Tibial nerve (tissue), 4 donors: ENCODE data around the gene COL25A1. TPM values are rescaled to one million over a fixed set of nuclear protein-coding genes. Genes with fewer than 3 reads are reported as not detected.

Source experiments
- DNase-seq, 2 donors: peaks; one replicate each; pipeline ENCODE4 v3.0.0-alpha.2; 2019; ENCODE audit warnings: low spot score in 2 of 2
- H3K27ac ChIP-seq, 4 donors: fragments of 200-600 bp; sonication (generic) in 3 of 4; one replicate each; pipeline ENCODE4 v1.5.1; 2017 to 2019; ENCODE audit warnings: mild to moderate bottlenecking in 1 of 4
- H3K27me3 ChIP-seq, 2 donors: fragments of 200-600 bp; sonication (generic) in 1 of 2; one replicate each; pipeline versions ENCODE4 v1.5.1 to v1.6.0; 2017 to 2019
- H3K36me3 ChIP-seq, 3 donors: fragments of 200-600 bp; sonication (generic); one replicate each; pipeline ENCODE4 v1.5.1; 2018 to 2019
- H3K4me1 ChIP-seq, 4 donors: fragments of 200-600 bp; sonication (generic) in 3 of 4; one replicate each; pipeline ENCODE4 v1.5.1; 2017 to 2019
- H3K4me3 ChIP-seq, 4 donors: fragments of 200-600 bp; sonication (generic) in 3 of 4; one replicate each; pipeline ENCODE4 v1.5.1; 2017 to 2019; ENCODE audit warnings: mild to moderate bottlenecking in 1 of 4, moderate library complexity in 1 of 4
- H3K9me3 ChIP-seq, 4 donors: fragments of 200-600 bp; sonication (generic) in 3 of 4; one replicate each; pipeline ENCODE4 v1.5.1; 2017 to 2019
- CTCF ChIP-seq, 5 experiments: fragments of 200-600 bp in 3 of 5; fragments of 450-650 bp in 2 of 5; sonication (generic) in 3 of 5; IDR thresholded peaks; one replicate each; pipeline ENCODE4 v1.5.1; 2016 to 2019; ENCODE audit warnings: antibody characterized with exemption in 5 of 5, mild to moderate bottlenecking in 3 of 5, moderate library complexity in 2 of 5
- EP300 ChIP-seq, 2 donors: sonication (generic); formaldehyde crosslinking; IDR thresholded peaks; one replicate each; pipeline ENCODE4 v1.6.1; 2017; ENCODE audit warnings: antibody characterized with exemption in 2 of 2, mild to moderate bottlenecking in 1 of 2
- POLR2A ChIP-seq, 2 donors: fragments of 450-650 bp; IDR thresholded peaks; one replicate each; pipeline ENCODE4 v1.6.1; 2017; ENCODE audit warnings: antibody characterized with exemption in 2 of 2, mild to moderate bottlenecking in 2 of 2, moderate library complexity in 2 of 2
- WGBS, 2 donors: methylation state at CpG; one replicate each; pipeline ENCODE4 v1.1.5; 2018; 5-methylcytosine and 5-hydroxymethylcytosine counted together
- total RNA-seq, 4 donors: library from RNA; depleted of rRNA; stranded (reverse); fragments of >200 nt; gene quantifications; one replicate each; pipeline ENCODE4 v1.1.0, GENCODE V29; 2016

Gene COL25A1
- total RNA-seq, 4 donors from 2014 or later = 1.5 to 4.1 (median 2.3) TPM

- Histone ChIP-seq H3K27ac (no peak overlapping the region), H3K4me1 (no peaks in the 10 kb centered on the region), H3K27me3 (no peaks in the 10 kb centered on the region), H3K36me3 (no peaks in the 10 kb centered on the region), H3K9me3 (no peaks in the 10 kb centered on the region), H3K4me3 (no peak overlapping the region)
- DNase-seq = no peak
- 87 to 90% methylated on average over 3 of the region's 3 CpGs for WGBS, 2 donors
- TF ChIP-seq POLR2A (IDR thresholded peaks at IDR 0.05) = no peak
- no peak for TF ChIP-seq CTCF (IDR thresholded peaks at IDR 0.05)
- TF ChIP-seq EP300 (IDR thresholded peaks at IDR 0.05) = no peak
Observed at GRCh38 chr4:109041463-109042360, 260.7 kb downstream of the COL25A1 start.

- H3K27ac ChIP-seq = no peak overlapping the region
- no peaks in the 10 kb centered on the region for H3K36me3 ChIP-seq
- no peak for DNase-seq
- no peaks in the 10 kb centered on the region for H3K4me1 ChIP-seq
- H3K27me3 ChIP-seq = no peaks in the 10 kb centered on the region
- TF ChIP-seq EP300 (IDR thresholded peaks at IDR 0.05) = no peak
- no peak for TF ChIP-seq CTCF (IDR thresholded peaks at IDR 0.05)
- no peak for TF ChIP-seq POLR2A (IDR thresholded peaks at IDR 0.05)
- H3K9me3 ChIP-seq = no peaks in the 10 kb centered on the region
- WGBS, 2 donors = 54 to 59% methylated on average over 5 of the region's 5 CpGs
- H3K4me3 ChIP-seq = no peak overlapping the region
Observed at GRCh38 chr4:109040441-109040840, 262.0 kb downstream of the COL25A1 start.

- H3K27ac ChIP-seq = no peak overlapping the region
- H3K36me3 ChIP-seq = no peaks in the 10 kb centered on the region
- 52 to 64% methylated on average over 2 of the region's 2 CpGs for WGBS, 2 donors
- H3K4me3 ChIP-seq = no peak overlapping the region
- no peaks in the 10 kb centered on the region for H3K4me1 ChIP-seq
- no peak for DNase-seq
- H3K27me3 ChIP-seq = no peaks in the 10 kb centered on the region
- H3K9me3 ChIP-seq = no peaks in the 10 kb centered on the region
- TF ChIP-seq EP300 (IDR thresholded peaks at IDR 0.05) (no peak), POLR2A (IDR thresholded peaks at IDR 0.05) (no peak), CTCF (IDR thresholded peaks at IDR 0.05) (no peak)
Observed at GRCh38 chr4:109037026-109037425, 265.4 kb downstream of the COL25A1 start.

- Histone ChIP-seq H3K4me1 (no peaks in the 10 kb centered on the region), H3K4me3 (no peak overlapping the region), H3K9me3 (no peaks in the 10 kb centered on the region), H3K27me3 (no peaks in the 10 kb centered on the region), H3K27ac (no peak overlapping the region), H3K36me3 (no peaks in the 10 kb centered on the region)
- WGBS, 2 donors = 93 to 98% methylated on average over 1 of the region's 1 CpG
- TF ChIP-seq POLR2A (IDR thresholded peaks at IDR 0.05) (no peak), CTCF (IDR thresholded peaks at IDR 0.05) (no peak), EP300 (IDR thresholded peaks at IDR 0.05) (no peak)
- DNase-seq = no peak
Observed at GRCh38 chr4:109033993-109034392, 268.5 kb downstream of the COL25A1 start.

- no peak for DNase-seq
- Histone ChIP-seq H3K36me3 (no peaks in the 10 kb centered on the region), H3K27me3 (no peaks in the 10 kb centered on the region), H3K27ac (no peak overlapping the region), H3K9me3 (no peaks in the 10 kb centered on the region), H3K4me1 (no peaks in the 10 kb centered on the region), H3K4me3 (no peak overlapping the region)
- WGBS, 2 donors = 82 to 84% methylated on average over 5 of the region's 5 CpGs
- TF ChIP-seq CTCF (IDR thresholded peaks at IDR 0.05) = no peak
- TF ChIP-seq POLR2A (IDR thresholded peaks at IDR 0.05) = no peak
- no peak for TF ChIP-seq EP300 (IDR thresholded peaks at IDR 0.05)
Observed at GRCh38 chr4:109032671-109033070, 269.8 kb downstream of the COL25A1 start.
